Activated CD4-positive, alpha-beta T cell treated with anti-CD3 and anti-CD28 coated beads, Interleukin-2, amount 50 U/mL, for 16 hours (primary cell): ENCODE data around the gene PTPN1.

Experiments used
- DNase-seq: peaks from one replicate; pipeline ENCODE4 v3.0.0-alpha.2; 2020

The PTPN1 gene

GRCh38 chr20:50514750-50515149 is 4.6 kb downstream of the PTPN1 start:
- peak; percentile 66 for DNase-seq

- no peak for DNase-seq
These were observed 5.4 kb downstream of the PTPN1 start for GRCh38 chr20:50515471-50516106.

- peak; percentile 56 for DNase-seq
These were observed 6.2 kb downstream of the PTPN1 start for GRCh38 chr20:50516180-50516934.

GRCh38 chr20:50516935-50517816 is 7.0 kb downstream of the PTPN1 start:
- no peak for DNase-seq

DNA sequence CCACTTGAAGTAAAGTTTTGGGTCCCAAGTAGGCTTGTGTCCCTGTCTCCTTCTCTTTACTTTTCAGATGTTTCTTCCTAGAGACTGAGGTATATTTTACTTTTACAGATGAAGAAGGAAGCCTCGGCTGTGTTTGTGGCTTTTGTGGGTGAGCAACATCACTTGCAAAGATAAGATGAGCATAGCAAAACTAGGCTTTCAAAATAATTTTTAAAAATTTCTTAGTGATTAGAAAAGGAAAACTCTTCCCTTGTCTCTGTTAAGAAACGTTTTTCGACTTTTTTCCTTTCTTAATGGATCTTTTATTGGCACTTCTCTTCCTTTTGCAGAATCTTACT is 7.6 kb downstream of the PTPN1 start:
- DNase-seq, result peak; percentile 56

GRCh38 chr20:50518270-50518721 is 8.1 kb downstream of the PTPN1 start:
- DNase-seq, result peak; percentile 65

DNA sequence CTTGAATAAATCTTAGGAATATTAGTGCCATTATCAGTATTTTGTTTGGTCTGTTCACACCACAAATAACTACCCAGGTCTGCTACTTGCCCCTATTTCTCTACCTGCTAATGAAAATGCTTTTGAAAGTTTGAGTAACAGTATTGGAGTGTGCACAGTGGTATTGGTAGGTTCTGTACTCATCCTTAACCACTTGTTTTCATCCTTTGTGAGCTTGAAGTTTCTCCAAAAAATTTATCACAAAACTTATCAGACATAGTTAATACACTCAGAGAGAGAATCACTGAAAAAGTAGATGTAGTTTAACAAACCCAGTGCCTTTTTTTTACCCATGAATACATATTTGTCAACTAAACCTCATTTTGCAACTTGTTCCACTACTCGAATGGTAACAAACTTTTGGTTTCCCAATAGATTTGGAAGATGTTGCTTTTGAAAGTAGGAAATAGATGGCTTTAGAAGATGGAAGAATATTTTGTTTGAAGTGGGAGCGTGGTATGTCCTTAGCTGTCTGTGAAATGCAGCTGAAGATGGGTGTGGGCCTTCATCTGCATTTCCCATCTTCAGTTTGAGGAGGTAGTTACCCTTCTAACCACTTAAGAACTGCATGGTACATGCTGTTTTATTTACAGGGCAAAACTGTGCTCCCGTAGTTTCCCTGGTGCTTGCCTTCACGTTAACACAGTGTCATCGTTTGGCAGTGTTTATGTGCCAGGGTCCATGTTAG is 9.0 kb downstream of the PTPN1 start:
- no peak for DNase-seq

DNA sequence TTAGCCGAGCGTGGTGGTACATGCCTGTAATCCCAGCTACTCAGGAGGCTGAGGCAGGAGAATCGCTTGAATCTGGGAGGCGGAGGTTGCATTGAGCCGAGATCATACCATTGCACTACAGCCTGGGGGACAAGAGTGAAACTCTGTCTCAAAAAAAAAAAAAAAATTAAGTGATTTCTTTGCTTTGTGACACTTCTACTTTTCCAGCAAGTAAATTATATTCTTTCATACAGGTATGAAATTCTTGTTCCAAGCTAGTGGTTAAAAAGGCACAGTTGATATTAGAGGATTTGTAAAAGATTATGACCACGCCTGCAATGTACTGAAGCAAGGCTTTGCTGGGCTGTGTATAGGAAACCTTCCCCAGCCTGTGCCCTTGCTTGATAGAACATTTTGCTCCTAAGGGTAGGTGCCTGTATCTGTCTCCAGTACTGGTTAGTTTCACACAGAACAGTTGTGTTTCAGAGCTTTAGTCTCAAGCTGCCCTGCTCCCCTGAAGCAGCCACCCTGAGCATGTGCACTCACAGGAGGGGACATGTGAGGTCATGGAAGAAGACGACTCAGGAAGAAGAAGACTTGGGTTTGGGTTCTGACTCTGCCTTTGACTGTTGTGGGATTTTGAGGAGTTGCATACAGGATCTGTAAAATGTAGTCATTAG is 10.2 kb downstream of the PTPN1 start:
- DNase-seq, result peak; percentile 64

DNA sequence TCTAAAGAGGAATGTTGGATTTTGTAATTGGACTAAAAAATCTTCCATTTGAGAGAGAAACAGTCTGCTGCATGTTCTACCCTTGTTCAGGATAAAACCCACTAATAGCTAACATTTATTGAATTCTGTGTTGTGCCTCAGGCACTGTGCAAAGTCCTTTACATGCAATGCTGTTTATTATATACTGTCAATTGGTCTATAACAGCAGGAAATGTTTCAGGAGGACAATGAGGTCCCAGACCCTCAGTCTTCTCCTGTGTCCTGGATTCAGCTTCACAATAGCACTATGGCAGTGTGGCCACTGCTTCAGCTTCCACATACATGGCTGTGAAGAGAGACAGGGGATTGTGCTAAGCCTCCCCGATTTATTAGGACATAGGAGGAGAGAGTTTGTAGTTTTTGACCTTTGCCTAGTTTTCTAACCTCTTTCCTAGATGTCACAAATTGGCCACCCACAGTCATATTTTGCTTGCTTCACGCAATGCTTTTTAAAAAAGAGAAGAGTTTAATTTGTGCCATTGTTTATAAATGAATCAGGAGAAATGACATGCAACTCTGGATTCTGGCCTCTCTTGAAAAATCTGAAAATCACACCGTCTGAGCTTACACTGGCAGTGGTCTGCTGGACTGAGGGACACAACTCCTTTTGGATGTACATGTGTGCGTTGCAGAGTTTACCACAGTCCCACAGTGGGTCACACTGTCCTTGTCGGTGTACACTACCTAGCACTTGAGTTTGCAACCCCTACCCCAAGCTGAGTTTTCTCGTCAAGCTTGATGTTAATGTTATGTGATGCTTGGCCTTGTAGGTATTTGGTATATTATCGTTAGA is 11.3 kb downstream of the PTPN1 start:
- no peak for DNase-seq

DNA sequence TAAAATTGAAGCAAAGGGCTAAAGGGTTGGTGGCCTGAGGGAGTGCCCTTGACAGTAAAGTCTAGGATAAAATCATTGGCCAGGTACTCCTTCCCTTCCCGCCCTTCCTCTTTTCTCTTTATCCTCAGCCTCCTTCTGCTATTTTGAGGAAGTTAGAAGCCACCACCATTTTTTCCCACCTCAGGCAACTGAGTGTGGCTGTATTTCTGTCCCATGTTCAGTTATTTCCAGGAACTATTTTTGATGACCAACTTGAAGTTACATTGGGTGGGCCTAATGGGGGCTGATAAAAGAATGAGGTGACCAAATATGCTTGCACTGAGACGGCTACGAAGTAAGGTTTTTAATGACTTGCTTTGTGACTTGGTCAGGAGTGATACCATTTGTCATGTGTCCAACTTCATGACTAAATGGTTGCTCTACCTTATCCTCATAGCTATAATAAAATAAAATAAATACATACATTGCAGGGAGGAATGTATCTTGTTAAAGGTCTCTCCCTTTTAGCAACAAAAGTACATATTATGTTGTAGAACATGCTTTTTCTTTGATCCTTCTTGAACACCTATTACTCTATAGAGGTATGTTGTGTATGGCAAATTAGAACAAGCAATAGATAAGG is 12.0 kb downstream of the PTPN1 start:
- no peak for DNase-seq

DNA sequence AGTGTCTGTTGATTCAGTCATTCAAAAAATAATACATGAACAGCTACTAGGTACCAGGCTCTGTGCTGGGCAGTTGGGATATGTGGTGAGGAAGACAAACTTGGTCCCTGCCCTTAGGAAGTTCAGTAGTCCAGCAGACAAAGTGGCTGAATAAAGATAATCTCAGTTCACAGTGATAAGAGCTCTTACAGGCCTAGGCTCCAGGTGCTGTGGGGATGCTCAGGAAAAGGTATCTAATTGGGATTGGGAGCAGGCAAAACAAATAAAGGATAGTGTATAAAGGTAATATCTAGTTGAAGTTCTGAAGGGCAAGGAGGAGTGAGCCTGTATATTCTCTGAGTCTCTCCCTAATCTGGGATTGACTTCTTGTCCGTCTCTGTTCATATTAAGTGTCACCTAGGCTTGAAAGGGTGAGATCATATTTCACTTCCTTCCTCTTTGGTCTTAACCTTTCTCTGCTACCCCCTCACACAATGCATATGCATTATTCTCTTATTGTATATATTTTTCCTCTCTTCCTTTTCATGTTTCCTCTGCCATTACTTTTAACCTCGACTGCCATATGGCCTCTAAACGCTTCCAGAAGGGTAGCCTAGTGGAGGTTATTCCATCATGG is 13.5 kb downstream of the PTPN1 start:
- no peak for DNase-seq

- no peak for DNase-seq
These were observed 15.5 kb downstream of the PTPN1 start for GRCh38 chr20:50525681-50526080.

DNA sequence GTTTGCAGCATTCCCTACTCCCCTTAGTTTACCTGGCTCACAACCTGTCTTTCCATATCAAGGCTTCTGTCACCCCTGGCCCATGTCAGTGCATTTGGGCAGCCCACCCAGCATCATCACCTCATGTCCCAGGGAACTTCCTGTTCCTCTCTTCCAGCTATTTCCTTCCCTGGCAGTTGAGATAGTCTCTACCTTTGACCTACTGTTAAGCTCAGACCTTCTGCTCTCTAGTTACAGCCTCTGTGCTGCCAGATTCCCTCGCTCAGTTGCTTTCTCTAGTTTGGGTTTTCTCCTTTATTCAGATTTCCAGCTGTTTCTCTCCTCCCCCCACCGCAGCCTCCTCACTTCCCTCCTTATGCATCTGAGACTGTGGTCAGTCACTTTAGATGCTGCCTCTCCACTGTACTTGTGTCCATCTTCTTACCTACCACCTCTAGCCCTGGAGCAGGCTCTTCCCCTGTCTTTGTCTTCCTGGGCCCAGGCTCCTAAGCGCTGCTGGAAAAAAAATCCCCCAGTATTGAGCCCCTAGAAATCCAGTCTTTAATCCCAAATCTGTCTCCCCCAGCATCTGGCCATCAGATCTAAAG is 16.3 kb downstream of the PTPN1 start:
- no peak for DNase-seq

DNA sequence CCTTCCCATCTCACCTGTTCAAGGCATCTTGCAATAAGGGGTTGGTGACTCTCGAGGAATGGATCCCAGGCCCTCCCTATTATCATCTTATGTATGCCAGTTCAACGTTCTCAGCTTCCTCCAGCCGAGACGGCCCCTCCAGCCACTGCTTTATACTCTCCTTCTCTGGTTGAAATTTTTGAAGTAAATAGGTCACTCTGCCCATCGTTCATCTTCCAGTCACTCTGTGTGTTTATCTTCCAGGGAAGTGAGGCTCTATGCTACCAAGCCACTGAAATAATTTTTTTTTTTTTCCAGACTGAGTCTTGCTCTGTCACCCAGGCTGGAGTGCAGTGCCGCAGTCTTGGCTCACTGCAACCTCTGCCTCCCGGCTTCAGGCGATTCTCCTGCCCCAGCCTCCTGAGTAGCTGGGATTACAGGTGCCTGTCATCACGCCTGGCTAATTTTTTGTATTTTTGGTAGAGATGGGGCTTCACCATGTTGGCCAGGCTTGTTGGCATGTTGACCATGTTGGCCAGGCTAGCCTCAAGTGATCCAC is 17.0 kb downstream of the PTPN1 start:
- DNase-seq, result no peak

DNA sequence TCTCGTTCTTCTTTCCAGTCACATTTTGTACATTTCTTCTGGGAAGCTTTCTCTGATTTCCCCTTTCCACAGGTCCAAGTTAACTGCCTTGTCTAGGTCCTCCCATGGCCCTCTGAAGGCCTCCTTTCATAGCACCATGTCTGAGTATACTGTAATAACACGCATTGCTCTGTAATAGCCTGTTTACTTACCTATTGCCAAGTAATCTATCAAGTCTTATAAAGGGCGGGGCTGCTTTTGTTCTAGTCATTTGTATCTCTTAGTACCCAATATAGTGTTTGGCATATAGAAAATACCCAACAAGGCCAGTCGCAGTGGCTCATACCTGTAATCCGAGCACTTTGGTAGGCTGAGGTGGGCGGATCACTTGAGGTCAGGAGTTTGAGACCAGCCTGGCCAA is 17.9 kb downstream of the PTPN1 start:
- DNase-seq, result no peak

GRCh38 chr20:50528804-50529351 is 18.7 kb downstream of the PTPN1 start:
- DNase-seq, result no peak

GRCh38 chr20:50532221-50532620 is 22.0 kb downstream of the PTPN1 start:
- no peak for DNase-seq

- no peak for DNase-seq
These were observed 22.9 kb downstream of the PTPN1 start for GRCh38 chr20:50533061-50533460.

DNA sequence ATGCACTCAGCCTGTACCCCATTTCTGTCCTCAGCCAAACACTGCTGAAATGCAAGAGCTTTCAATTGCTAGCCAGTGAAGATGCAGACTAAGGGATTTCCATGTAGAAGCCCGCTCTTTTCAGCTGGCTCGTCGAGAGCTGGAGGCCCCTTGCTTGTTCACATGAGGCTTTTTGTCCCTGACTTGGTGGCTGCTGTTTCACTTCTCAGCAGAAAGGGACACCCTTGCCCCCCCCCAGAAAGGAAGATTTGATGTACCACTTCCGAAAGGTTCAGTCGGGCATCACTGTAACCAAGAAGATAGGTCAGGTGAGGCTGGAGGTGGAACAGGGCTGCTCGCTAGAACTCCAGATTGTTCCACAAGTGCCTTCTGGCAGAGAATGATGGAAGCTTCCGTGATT is 23.3 kb downstream of the PTPN1 start:
- DNase-seq, result no peak

GRCh38 chr20:50534567-50534966 is 24.4 kb downstream of the PTPN1 start:
- DNase-seq, result no peak
